NK-92 (cell line): ENCODE measurements around the gene KHDRBS1.
"Not testable (repeated sequence)": the region's sequence is repeated elsewhere in the genome, so short reads cannot be mapped to it uniquely, and the experiment has no call there.

Experiments
- DNase-seq: peaks from one replicate; lab custom pipeline; 2025; ENCODE audit not compliant: unreplicated experiment; lab: John Stamatoyannopoulos, UW

KHDRBS1 gene

DNA sequence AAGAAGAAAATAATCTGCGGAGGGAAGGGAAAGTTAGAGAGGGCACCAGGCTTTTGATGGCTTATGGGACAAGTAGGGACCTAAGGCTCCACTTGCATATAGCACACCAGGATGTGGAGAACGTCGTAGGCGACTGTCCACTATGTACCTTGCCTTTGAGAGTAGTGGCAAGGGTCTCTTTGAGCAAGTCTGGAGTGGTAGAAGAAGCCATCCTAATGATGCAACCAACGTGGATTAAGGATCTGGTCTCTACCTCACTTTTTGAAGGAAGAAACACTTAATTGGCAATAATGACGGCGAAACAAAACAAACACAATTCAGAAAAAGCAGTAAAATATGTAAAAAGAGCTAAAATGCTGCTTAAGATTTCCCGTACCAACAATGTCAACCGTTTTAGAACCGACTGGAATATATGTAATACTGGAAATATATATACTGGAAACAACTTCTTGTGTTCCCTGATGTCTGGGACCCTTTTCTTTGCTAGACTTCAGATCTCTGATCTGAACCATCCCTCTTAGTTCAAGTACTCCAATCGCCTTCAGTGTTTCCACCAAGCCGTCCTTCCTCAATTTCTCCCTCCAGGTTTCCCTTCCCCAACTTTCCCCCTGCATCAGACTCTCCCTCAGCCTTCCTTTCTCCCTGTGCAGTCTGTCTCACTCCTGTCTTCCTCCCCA, 821 bp upstream of the KHDRBS1 start:
- no peak for DNase-seq

- DNase-seq: no peak
Measured at GRCh38 chr1:32014199-32014947, 705 bp downstream of the KHDRBS1 start.

- DNase-seq: no peak
Measured at GRCh38 chr1:32014948-32015273, 1.2 kb downstream of the KHDRBS1 start.

- DNase-seq: no peak
Measured at GRCh38 chr1:32020339-32020738, 6.7 kb downstream of the KHDRBS1 start.

DNA sequence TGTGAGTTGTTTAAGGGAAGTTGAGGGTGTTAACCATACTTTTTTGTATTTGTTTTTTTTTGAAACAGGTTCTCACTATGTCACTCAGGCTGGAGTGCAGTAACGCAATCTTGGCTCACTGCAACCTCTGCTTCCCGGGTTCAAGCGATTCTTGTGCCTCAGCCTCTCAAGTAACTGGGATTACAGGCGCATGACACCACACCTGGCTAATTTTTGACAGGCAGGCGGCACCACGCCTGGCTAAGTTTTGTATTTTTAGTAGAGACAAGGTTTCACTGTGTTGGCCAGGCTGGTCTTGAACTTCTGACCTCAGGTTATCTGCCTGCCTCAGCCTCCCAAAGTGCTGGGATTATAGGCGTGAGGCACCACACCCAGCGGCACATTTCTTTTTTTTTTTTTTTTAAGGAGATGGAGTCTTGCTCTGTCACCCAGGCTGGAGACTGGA, 7.9 kb downstream of the KHDRBS1 start:
- not testable (repeated sequence) for DNase-seq

DNA sequence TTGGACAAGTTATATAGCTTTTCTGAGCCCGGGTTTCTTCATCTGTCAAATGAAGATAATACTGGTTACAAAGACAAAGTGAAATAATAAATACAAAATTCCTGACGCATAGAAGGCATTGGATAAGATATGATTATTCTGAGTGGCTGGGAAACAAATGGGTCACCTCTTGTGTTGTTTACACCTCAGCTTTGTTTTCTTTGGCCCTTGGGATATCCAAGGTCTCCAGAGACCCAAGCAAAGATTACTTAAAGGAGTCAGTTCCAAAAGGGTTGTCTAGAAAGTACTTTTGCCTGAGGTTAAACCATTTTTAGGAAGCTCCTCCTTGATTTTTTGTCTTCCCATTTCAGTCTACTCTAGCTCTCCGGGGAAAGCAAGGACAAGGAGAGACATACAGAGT, 9.7 kb downstream of the KHDRBS1 start:
- no peak for DNase-seq

DNA sequence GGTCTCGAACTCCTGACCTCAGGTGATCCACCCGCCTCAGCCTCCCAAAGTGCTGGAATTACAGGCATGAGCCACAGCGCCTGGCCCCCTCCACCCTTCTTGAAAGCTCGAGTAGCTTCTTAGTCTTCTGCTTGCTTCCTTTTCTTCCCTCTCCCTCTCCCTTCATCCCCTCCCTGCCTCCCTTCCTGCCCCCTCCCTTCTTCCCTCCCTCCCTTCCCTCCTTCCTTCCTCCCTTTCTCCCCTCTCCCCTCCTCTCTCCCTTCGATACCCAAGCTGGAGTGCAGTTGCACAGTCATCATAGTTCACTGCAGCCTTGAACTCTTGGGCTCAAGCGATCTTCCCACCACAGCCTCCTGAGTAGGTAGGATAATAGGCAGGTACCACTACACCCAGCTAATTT, 11.8 kb downstream of the KHDRBS1 start:
- no peak for DNase-seq

DNA sequence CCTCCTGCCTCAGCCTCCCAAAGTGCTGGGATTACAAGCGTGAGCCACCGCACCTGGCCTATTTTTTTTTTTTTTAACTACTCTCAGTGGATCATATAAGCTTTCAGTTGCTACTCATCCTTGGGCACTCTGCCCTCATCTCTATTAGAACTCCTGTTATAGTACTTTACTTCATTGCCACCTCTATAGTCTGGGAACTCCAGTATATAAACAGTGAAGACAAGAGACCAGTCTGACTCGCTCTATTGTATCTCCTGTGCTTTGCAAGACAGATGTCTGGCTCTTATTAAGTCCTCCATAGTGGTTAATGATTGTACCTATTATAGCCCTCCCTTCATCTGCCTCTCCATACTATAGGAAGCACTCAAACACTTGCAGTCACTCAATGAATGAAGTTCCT, 15.1 kb downstream of the KHDRBS1 start:
- DNase-seq: no peak

GRCh38 chr1:32031578-32032274, 18.1 kb downstream of the KHDRBS1 start:
- DNase-seq: no peak

- no peak for DNase-seq
Measured at GRCh38 chr1:32032275-32032615, 18.6 kb downstream of the KHDRBS1 start.

GRCh38 chr1:32035119-32035518, 21.5 kb downstream of the KHDRBS1 start:
- DNase-seq: no peak

DNA sequence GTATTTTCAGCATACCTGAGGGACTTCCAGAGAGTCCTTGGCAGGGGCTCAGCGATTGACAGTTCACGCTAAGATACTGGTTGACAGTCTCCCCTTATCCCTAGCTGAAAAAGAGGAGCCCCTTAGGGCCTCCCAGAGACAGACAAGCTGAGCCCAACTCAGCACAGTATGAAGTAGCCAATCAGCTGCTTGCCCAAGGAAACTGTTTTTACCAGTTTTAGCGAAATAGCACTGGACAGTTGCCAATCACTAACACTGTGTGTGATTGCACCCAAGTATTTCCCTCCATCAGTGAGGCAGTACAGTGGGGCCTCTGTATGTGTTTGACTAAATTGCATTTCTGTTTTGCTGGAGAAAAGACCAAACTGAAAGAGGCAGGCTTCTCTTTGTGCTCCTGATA, 27.0 kb downstream of the KHDRBS1 start:
- no peak for DNase-seq

DNA sequence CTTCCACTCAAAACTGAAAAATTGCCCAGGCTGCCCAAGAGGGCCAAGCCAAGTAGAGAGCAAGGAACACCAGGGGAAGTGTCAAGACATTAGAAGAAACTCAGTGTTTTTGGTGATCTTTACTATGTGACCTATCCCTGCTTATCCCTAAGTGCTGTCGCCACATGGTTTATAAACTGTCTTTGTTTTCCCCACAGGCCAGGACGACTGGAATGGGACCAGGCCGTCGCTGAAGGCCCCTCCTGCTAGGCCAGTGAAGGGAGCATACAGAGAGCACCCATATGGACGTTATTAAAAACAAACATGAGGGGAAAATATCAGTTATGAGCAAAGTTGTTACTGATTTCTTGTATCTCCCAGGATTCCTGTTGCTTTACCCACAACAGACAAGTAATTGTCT, 28.7 kb downstream of the KHDRBS1 start:
- no peak for DNase-seq

- no peak for DNase-seq
Measured at GRCh38 chr1:32044234-32044633, 30.6 kb downstream of the KHDRBS1 start.

DNA sequence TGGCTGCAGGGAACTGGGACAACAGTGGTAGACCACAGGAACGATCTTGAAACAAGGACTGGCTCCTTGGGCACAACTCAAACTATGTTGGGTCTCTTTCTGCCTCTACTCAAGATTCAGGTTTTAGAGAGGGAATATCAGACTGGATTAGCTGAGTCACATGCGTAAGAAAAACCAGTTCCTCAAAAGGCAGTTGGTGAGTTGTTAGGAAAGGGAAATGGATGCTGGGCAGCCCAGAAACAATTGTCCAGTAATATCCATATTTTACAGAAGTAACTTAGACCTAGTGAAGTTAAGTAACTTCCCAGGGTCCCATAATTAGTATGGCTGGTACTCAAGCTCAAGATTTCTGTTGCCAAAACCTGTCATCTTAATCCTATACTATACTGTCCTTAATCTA, 32.1 kb downstream of the KHDRBS1 start:
- DNase-seq: no peak

DNA sequence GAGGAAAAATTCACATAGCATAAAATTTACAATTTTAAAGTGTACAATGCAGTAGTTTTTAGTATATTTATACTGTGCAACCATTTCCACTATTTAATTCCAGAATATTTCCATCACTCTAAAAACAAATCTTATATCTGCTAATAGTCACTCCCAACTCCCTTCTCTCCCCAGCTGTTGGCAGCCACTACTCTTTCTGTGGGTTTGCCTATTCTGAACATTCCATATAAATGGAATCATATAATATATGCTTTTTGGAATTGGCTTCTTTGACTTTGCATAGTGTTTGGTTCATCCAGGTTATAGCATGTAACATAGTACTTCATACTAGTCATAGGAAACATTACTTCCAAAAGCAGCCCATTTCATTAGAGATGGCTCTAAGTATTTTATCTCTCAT, 34.0 kb downstream of the KHDRBS1 start:
- DNase-seq: no peak

DNA sequence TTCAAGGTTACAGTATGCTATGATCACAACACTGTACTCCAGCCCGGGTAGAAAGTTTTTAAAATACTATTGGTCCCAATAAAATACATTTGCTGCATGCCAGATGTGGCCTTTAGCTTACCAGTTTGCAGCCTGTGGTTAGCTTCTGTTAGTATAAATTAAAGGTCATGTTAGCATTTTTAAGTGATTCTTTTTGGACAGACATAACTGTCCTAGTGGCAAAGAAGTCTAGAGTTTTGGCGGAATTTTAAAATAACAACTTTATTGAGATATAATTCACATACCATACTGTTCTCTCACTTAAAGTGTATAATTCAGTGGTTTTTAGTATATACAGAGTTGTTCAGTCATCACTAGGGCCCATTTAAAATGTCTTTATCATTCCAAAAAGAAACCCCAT, 34.8 kb downstream of the KHDRBS1 start:
- DNase-seq: no peak

- no peak for DNase-seq
Measured at GRCh38 chr1:32051706-32052105, 38.0 kb downstream of the KHDRBS1 start.

GRCh38 chr1:32052887-32053286, 39.2 kb downstream of the KHDRBS1 start:
- DNase-seq: no peak

DNA sequence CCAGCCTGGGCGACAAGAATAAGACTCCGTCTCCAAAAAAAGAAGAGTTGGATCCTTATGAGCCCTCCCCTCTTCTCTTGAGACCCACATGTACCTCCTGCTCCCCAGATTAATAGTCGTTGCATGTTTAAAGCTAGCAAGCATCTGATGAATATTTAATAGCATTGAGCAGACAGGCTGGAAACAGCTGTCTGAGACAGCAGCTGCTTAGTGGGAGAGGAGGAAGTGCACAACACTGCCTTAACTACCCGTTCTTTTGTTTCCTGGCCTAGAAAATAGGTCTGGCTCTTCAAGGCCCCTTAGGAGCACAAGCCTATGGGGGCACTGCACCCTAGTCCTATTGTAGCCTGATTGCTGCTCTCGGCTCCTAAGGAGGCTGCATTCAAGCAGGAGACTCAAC, 41.7 kb downstream of the KHDRBS1 start:
- DNase-seq: no peak

DNA sequence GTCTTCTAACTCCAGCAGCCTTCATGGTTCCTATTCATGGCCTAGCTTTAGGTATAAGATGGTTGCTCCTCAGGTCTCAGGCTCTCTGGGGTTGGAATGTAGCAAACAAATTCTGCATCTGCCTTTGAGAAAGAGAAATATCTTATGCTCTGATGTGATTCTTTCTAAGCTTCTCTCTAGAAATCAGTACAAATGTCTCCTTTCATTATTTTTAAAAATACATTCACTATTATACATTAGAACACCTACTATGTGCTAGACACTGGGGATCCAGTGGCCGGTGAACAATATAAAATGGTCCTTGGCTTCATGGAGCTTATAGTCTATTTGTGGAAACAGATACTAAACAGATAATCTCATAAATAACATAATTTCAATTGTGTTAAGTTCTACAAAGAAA, 42.9 kb downstream of the KHDRBS1 start:
- DNase-seq: no peak

DNA sequence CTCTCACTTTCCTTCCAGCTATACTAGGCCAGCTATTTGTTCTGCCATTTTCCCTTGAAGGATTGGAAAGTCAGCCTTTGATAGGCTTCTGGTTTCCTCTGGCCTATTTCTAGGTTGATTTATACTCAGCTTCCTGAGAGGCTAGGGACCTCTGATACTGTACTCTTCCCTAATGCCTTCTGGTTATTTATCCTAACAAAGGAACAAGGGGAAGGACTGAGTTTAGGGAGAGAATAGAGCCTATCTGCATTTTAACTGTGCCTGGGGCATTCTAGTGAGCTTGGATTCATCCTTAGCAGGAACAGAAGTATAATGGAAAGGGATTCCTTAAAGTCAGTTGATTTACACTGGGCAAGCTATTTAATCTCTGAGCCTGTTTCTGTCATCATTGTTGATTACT, 47.2 kb downstream of the KHDRBS1 start:
- DNase-seq: no peak
